RWPE2 (cell line): ENCODE data around the gene MGRN1.
A peak's percentile ranks its signal among the peaks of the same experiment; 100 is the strongest.
"Not testable (repeated sequence)": the region's sequence is repeated elsewhere in the genome, so short reads cannot be mapped to it uniquely, and the experiment has no call there.

Experiments
- ATAC-seq: fragments of 200-7000 bp; cut with Tn5 transposase; 3 replicates; pipeline ENCODE4 v1.9.1; 2021; ENCODE audit warnings: low read depth
- DNase-seq: peaks from one replicate; pipeline ENCODE4 v3.0.0-alpha.2; 2020; ENCODE audit warnings: low spot score
- H3K27ac ChIP-seq: fragments of 450-650 bp; 2 replicates; pipeline ENCODE4 v1.5.1; 2017; ENCODE audit warnings: mild to moderate bottlenecking; ENCODE audit not compliant: poor library complexity, severe bottlenecking
- H3K27me3 ChIP-seq: fragments of 250-450 bp; sonication (Bioruptor Pico); 2 replicates; pipeline ENCODE4 v1.5.1; 2021; ENCODE audit warnings: mild to moderate bottlenecking, moderate library complexity; ENCODE audit not compliant: insufficient read depth, poor library complexity, severe bottlenecking
- H3K36me3 ChIP-seq: fragments of 250-450 bp; sonication (Bioruptor Pico); 2 replicates; pipeline ENCODE4 v1.5.1; 2020; ENCODE audit warnings: low read depth, mild to moderate bottlenecking, moderate library complexity
- H3K4me1 ChIP-seq: fragments of 250-450 bp; sonication (Bioruptor Pico); 2 replicates; pipeline ENCODE4 v1.5.1; 2021; ENCODE audit warnings: mild to moderate bottlenecking, moderate library complexity; ENCODE audit not compliant: insufficient read depth, poor library complexity, severe bottlenecking
- H3K4me3 ChIP-seq: fragments of 250-450 bp; sonication (Bioruptor Pico); 2 replicates; pipeline ENCODE4 v1.5.1; 2021; ENCODE audit warnings: mild to moderate bottlenecking, moderate library complexity; ENCODE audit not compliant: severe bottlenecking
- H3K9me3 ChIP-seq: fragments of 250-450 bp; sonication (Bioruptor Pico); 2 replicates; pipeline ENCODE4 v1.5.1; 2021; ENCODE audit warnings: mild to moderate bottlenecking, moderate library complexity; ENCODE audit not compliant: severe bottlenecking
- CTCF ChIP-seq: fragments of 450-650 bp; IDR thresholded peaks from one replicate; pipeline ENCODE4 v1.5.1; 2017; ENCODE audit warnings: mild to moderate bottlenecking, moderate library complexity; ENCODE audit not compliant: poor library complexity, severe bottlenecking

Gene MGRN1

GRCh38 chr16:4650443-4651074, 25.9 kb downstream of the MGRN1 start:
- not testable (repeated sequence) for H3K4me3 ChIP-seq, DNase-seq, H3K27me3 ChIP-seq, H3K4me1 ChIP-seq, H3K9me3 ChIP-seq, H3K27ac ChIP-seq
- peak; percentile 58 for ATAC-seq
- H3K36me3 ChIP-seq, result peaks cover 35% of the 10 kb centered on the region
- peak; percentile 81 for TF ChIP-seq CTCF

- Histone ChIP-seq H3K27me3 (no peaks in the 10 kb centered on the region), H3K9me3 (no peaks in the 10 kb centered on the region), H3K4me3 (no peak overlapping the region), H3K27ac (no peak overlapping the region), H3K4me1 (no peaks in the 10 kb centered on the region), H3K36me3 (peaks cover 47% of the 10 kb centered on the region)
- TF ChIP-seq CTCF, result no peak
- DNase-seq, result no peak
- no peak for ATAC-seq
Observed at GRCh38 chr16:4651827-4652226, 27.2 kb downstream of the MGRN1 start.

- H3K4me3 ChIP-seq, result no peak overlapping the region
- no peaks in the 10 kb centered on the region for H3K4me1 ChIP-seq
- no peak for ATAC-seq
- no peaks in the 10 kb centered on the region for H3K27me3 ChIP-seq
- TF ChIP-seq CTCF, result no peak
- peaks cover 52% of the 10 kb centered on the region for H3K36me3 ChIP-seq
- H3K27ac ChIP-seq, result no peak overlapping the region
- DNase-seq, result no peak
- no peaks in the 10 kb centered on the region for H3K9me3 ChIP-seq
Observed at GRCh38 chr16:4652561-4652960, 27.9 kb downstream of the MGRN1 start.

GRCh38 chr16:4654011-4654963, 29.7 kb downstream of the MGRN1 start:
- Histone ChIP-seq H3K36me3 (peaks cover 52% of the 10 kb centered on the region), H3K27ac (no peak overlapping the region), H3K27me3 (no peaks in the 10 kb centered on the region), H3K4me1 (no peaks in the 10 kb centered on the region), H3K4me3 (no peak overlapping the region), H3K9me3 (no peaks in the 10 kb centered on the region)
- DNase-seq (no peak), ATAC-seq (no peak)
- TF ChIP-seq CTCF, result no peak
